Skin of body (tissue), 2 donors: Measurements from ENCODE around the gene ZNF10. TPM values are rescaled to one million over a fixed set of nuclear protein-coding genes. Genes with fewer than 3 reads are reported as not detected.

Experiments
- DNase-seq: peaks from one replicate; lab custom pipeline; 2025; lab: John Stamatoyannopoulos, UW
- total RNA-seq: library from RNA; depleted of rRNA; stranded (reverse); fragments of >200 nt; gene quantifications from one replicate; pipeline ENCODE4 v1.2.3, GENCODE V29; 2014

Gene ZNF10
- total RNA-seq, 1 donor from 2014 or later = 10.5 TPM

DNA sequence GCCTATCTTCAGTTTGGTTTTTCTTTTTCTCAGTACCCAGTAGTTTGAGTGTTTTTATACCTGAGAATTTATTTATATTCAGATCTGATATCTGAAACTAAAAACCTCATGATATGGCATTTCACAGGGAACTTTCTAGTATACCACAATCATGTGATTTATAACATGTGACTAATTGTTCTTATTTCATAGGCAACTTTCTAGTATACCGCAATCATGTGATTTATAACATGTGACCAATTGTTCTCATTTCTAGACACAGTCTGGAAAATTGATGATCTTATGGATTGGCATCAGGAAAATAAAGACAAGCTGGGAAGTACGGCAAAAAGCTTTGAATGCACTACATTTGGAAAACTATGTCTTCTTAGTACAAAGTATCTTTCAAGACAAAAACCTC lies 71.5 kb downstream of the ZNF10 start:
- DNase-seq = no peak

DNA sequence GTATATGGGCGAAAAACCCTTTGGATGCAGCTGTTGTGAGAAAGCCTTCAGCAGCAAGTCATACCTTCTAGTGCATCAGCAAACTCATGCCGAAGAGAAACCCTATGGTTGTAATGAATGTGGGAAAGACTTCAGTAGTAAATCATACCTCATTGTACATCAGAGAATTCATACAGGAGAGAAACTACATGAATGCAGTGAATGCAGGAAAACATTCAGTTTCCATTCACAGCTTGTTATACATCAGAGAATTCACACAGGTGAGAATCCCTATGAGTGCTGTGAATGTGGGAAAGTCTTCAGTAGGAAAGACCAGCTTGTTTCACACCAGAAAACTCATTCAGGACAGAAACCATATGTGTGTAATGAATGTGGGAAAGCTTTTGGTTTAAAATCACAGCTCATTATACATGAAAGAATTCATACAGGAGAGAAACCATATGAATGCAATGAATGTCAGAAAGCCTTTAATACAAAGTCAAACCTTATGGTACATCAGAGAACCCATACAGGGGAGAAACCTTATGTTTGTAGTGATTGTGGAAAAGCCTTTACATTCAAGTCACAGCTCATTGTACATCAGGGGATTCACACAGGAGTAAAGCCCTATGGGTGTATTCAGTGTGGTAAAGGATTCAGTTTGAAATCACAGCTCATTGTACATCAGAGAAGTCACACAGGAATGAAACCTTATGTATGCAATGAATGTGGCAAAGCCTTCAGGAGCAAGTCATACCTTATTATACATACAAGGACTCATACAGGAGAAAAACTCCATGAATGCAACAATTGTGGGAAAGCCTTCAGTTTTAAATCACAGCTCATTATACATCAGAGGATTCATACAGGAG lies 72.3 kb downstream of the ZNF10 start:
- DNase-seq = no peak

DNA sequence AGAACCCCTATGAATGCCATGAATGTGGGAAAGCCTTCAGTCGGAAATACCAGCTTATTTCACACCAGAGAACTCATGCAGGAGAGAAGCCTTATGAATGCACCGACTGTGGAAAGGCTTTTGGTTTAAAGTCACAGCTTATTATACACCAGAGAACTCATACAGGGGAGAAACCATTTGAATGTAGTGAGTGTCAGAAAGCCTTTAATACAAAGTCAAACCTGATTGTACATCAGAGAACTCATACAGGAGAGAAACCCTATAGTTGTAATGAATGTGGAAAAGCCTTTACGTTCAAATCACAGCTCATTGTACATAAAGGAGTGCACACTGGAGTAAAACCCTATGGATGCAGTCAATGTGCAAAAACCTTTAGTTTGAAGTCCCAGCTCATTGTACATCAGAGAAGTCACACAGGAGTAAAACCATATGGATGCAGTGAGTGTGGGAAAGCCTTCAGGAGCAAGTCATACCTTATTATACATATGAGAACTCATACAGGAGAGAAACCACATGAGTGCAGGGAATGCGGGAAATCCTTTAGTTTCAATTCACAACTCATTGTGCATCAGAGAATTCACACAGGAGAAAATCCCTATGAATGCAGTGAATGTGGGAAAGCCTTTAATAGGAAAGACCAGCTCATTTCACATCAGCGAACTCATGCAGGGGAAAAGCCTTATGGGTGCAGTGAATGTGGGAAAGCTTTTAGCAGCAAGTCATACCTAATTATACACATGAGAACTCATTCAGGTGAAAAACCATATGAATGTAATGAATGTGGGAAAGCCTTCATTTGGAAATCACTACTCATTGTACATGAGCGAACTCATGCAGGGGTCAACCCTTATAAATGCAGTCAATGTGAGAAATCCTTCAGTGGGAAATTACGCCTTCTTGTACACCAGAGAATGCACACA lies 73.2 kb downstream of the ZNF10 start:
- DNase-seq = no peak

DNA sequence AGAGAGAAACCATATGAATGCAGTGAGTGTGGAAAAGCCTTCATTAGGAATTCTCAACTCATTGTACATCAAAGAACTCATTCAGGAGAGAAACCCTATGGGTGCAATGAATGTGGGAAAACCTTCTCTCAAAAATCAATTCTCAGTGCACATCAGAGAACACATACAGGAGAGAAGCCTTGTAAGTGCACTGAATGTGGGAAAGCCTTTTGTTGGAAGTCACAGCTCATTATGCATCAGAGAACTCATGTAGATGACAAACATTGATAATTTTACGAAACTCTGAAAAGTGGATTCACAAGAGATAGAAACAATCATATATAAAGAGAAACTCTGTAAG lies 73.8 kb downstream of the ZNF10 start:
- DNase-seq = no peak

DNA sequence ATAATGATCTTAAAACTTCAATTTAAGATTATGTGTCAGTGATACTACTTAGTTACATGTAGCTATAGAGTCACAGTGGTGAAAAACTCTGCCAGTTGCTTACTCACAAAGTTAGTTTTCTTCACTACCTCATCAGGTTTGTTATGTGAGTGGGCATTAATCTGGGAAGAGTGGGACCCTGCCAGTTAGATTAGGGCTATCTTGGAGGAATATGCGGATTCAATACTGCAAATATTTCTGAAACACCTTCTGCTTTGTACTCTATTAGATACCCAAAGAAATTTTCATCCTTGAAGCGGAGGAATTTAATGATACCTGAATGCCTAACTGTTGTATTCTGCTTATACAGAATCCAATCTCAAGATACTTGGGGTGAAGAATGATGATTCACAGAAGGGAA lies 76.0 kb downstream of the ZNF10 start:
- no peak for DNase-seq

Other genes with a start within 250 kb of the ZNF10 start
- gene CHFR, start 243.0 kb upstream of the ZNF10 start, total RNA-seq = 20.2 TPM
- gene ZNF605, start 174.3 kb upstream of the ZNF10 start, total RNA-seq = 14.7 TPM
- 13.5 TPM for gene ZNF26, start 144.3 kb upstream of the ZNF10 start, total RNA-seq
- gene ZNF84, start 93.1 kb upstream of the ZNF10 start, total RNA-seq = 40.8 TPM
- gene ZNF140, start 49.7 kb upstream of the ZNF10 start, total RNA-seq = 39.3 TPM
- gene ZNF891, start 353 bp upstream of the ZNF10 start, total RNA-seq = 2.8 TPM
- 21.2 TPM for gene ZNF268, start 50.9 kb downstream of the ZNF10 start, total RNA-seq
- not detected for gene ANHX, start 105.2 kb downstream of the ZNF10 start, total RNA-seq